ENCODE results near the gene RBKS.
"Not testable (repeated sequence)": the region's sequence is repeated elsewhere in the genome, so short reads cannot be mapped to it uniquely, and the experiment has no call there.

RBKS gene

GRCh38 chr2:27886322-27886721 lies 3.9 kb downstream of the RBKS start:
- H3K27ac Mint-ChIP-seq, result peak overlapping the region in 2 of 3 experiments; percentile 63 to 65
- peaks cover 5% of the 10 kb centered on the region for H3K27me3 Mint-ChIP-seq (ENCODE audit: low read depth)
- peaks cover 8% of the 10 kb centered on the region for H3K9me3 Mint-ChIP-seq
- TF ChIP-seq CTCF (IDR thresholded peaks at IDR 0.05; ENCODE audit: unreplicated experiment in 3 of 3), result no peak
- H3K4me3 Mint-ChIP-seq, result peak overlapping the region in 1 of 3 experiments; percentile 37
- H3K4me1 Mint-ChIP-seq, result peaks cover 30% of the 10 kb centered on the region
- H3K36me3 Mint-ChIP-seq (ENCODE audit: low read depth), result peaks cover 7% of the 10 kb centered on the region

- peaks cover 8% of the 10 kb centered on the region for H3K9me3 Mint-ChIP-seq
- H3K27me3 Mint-ChIP-seq (ENCODE audit: low read depth), result peaks cover 5% of the 10 kb centered on the region
- peaks cover 24% of the 10 kb centered on the region for H3K4me1 Mint-ChIP-seq
- no peak overlapping the region for H3K27ac Mint-ChIP-seq
- no peak for TF ChIP-seq CTCF (IDR thresholded peaks at IDR 0.05; ENCODE audit: unreplicated experiment in 3 of 3)
- no peak overlapping the region for H3K4me3 Mint-ChIP-seq
- peaks cover 7% of the 10 kb centered on the region for H3K36me3 Mint-ChIP-seq (ENCODE audit: low read depth)
Measured at GRCh38 chr2:27885661-27886060, 4.5 kb downstream of the RBKS start.

GRCh38 chr2:27885234-27885633 lies 5.0 kb downstream of the RBKS start:
- H3K9me3 Mint-ChIP-seq, result peaks cover 12% of the 10 kb centered on the region
- no peak overlapping the region for H3K27ac Mint-ChIP-seq

GRCh38 chr2:27884601-27885000 lies 5.6 kb downstream of the RBKS start:
- H3K36me3 Mint-ChIP-seq (ENCODE audit: low read depth), result peaks cover 7% of the 10 kb centered on the region
- TF ChIP-seq CTCF (IDR thresholded peaks at IDR 0.05; ENCODE audit: unreplicated experiment in 3 of 3), result no peak
- peaks cover 17% of the 10 kb centered on the region for H3K4me1 Mint-ChIP-seq
- no peaks in the 10 kb centered on the region for H3K27me3 Mint-ChIP-seq (ENCODE audit: low read depth)
- peaks cover 18% of the 10 kb centered on the region for H3K9me3 Mint-ChIP-seq
- no peak overlapping the region for H3K4me3 Mint-ChIP-seq
- H3K27ac Mint-ChIP-seq, result no peak overlapping the region

More at GRCh38 chr2:27885234-27885633, 5.0 kb downstream of the RBKS start:
- TF ChIP-seq CTCF (IDR thresholded peaks at IDR 0.05; ENCODE audit: unreplicated experiment in 3 of 3), result no peak
- peaks cover 7% of the 10 kb centered on the region for H3K36me3 Mint-ChIP-seq (ENCODE audit: low read depth)
- H3K4me3 Mint-ChIP-seq, result no peak overlapping the region
- H3K27me3 Mint-ChIP-seq (ENCODE audit: low read depth), result peaks cover 4% of the 10 kb centered on the region
- peaks cover 22% of the 10 kb centered on the region for H3K4me1 Mint-ChIP-seq

- H3K36me3 Mint-ChIP-seq (ENCODE audit: low read depth); H3K4me3 Mint-ChIP-seq; H3K27ac Mint-ChIP-seq; H3K4me1 Mint-ChIP-seq; H3K27me3 Mint-ChIP-seq (ENCODE audit: low read depth): not testable (repeated sequence)
- peaks cover 25% of the 10 kb centered on the region for H3K9me3 Mint-ChIP-seq
Measured at GRCh38 chr2:27882584-27882922, 7.6 kb downstream of the RBKS start.

GRCh38 chr2:27881815-27882583 lies 8.2 kb downstream of the RBKS start:
- H3K9me3 Mint-ChIP-seq, result peaks cover 26% of the 10 kb centered on the region
- not testable (repeated sequence) for H3K4me3 Mint-ChIP-seq; H3K27ac Mint-ChIP-seq; H3K36me3 Mint-ChIP-seq (ENCODE audit: low read depth); H3K27me3 Mint-ChIP-seq (ENCODE audit: low read depth); H3K4me1 Mint-ChIP-seq

GRCh38 chr2:27878825-27879224 lies 11.4 kb downstream of the RBKS start:
- no peaks in the 10 kb centered on the region for H3K4me1 Mint-ChIP-seq
- H3K27ac Mint-ChIP-seq, result no peak overlapping the region
- H3K36me3 Mint-ChIP-seq (ENCODE audit: low read depth), result peaks cover 12% of the 10 kb centered on the region
- H3K9me3 Mint-ChIP-seq, result peaks cover 33% of the 10 kb centered on the region
- no peak for TF ChIP-seq CTCF (IDR thresholded peaks at IDR 0.05; ENCODE audit: unreplicated experiment in 3 of 3)
- H3K4me3 Mint-ChIP-seq, result no peak overlapping the region
- H3K27me3 Mint-ChIP-seq (ENCODE audit: low read depth), result peaks cover 3% of the 10 kb centered on the region

All from nephron (organoid).